Mesodermal cell (in vitro differentiated cells): ENCODE results near the gene WASHC2C.
"Not testable (repeated sequence)": the region's sequence is repeated elsewhere in the genome, so short reads cannot be mapped to it uniquely, and the experiment has no call there.

Source experiments
- H3K27ac ChIP-seq: 2 replicates; pipeline ENCODE4 v1.7.0; 2013; ENCODE audit warnings: mild to moderate bottlenecking, low read depth, low read length, moderate library complexity; ENCODE audit not compliant: severe bottlenecking
- H3K36me3 ChIP-seq: 2 replicates; pipeline ENCODE4 v1.7.1; 2013; ENCODE audit warnings: mild to moderate bottlenecking, low read length, moderate library complexity; ENCODE audit not compliant: control insufficient read depth, insufficient read depth
- H3K4me1 ChIP-seq: one replicate; pipeline ENCODE4 v1.7.1; 2013; ENCODE audit warnings: mild to moderate bottlenecking, low read length; ENCODE audit not compliant: insufficient read depth, control insufficient read depth, poor library complexity, severe bottlenecking
- H3K4me3 ChIP-seq: 2 replicates; pipeline ENCODE4 v1.7.0; 2013; ENCODE audit warnings: low read length, control low read depth, mild to moderate bottlenecking; ENCODE audit not compliant: insufficient read depth, poor library complexity, severe bottlenecking; ENCODE audit errors: extremely low read depth
- H3K9me3 ChIP-seq: 2 replicates; pipeline ENCODE4 v1.7.1; 2013; ENCODE audit warnings: mild to moderate bottlenecking, low read length, moderate library complexity; ENCODE audit not compliant: control insufficient read depth
- WGBS, 2 experiments: methylation state at CpG; one replicate each; pipeline ENCODE4 v1.1.5; 2013; ENCODE audit warnings: missing lambda C conversion rate in 2 of 2; ENCODE audit not compliant: insufficient coverage in 2 of 2; 5-methylcytosine and 5-hydroxymethylcytosine counted together

Gene WASHC2C

GRCh38 chr10:45741559-45741958, 14.5 kb downstream of the WASHC2C start:
- no CpG with 5 or more reads among the region's 7 CpGs for WGBS, 2 experiments
- peaks cover 10% of the 10 kb centered on the region for H3K36me3 ChIP-seq
- H3K4me3 ChIP-seq, H3K27ac ChIP-seq, H3K4me1 ChIP-seq, H3K9me3 ChIP-seq: not testable (repeated sequence)

GRCh38 chr10:45742014-45742413, 14.9 kb downstream of the WASHC2C start:
- H3K27ac ChIP-seq, H3K9me3 ChIP-seq, H3K4me3 ChIP-seq, H3K4me1 ChIP-seq: not testable (repeated sequence)
- WGBS, 2 experiments: no CpG with 5 or more reads among the region's 7 CpGs
- H3K36me3 ChIP-seq: peaks cover 10% of the 10 kb centered on the region

- H3K27ac ChIP-seq, H3K4me3 ChIP-seq, H3K4me1 ChIP-seq, H3K36me3 ChIP-seq, H3K9me3 ChIP-seq: not testable (repeated sequence)
- no CpG with 5 or more reads among the region's 4 CpGs for WGBS, 2 experiments
Observed at GRCh38 chr10:45751141-45751540, 24.1 kb downstream of the WASHC2C start.

GRCh38 chr10:45752210-45752609, 25.1 kb downstream of the WASHC2C start:
- H3K9me3 ChIP-seq, H3K4me1 ChIP-seq, H3K4me3 ChIP-seq, H3K36me3 ChIP-seq, H3K27ac ChIP-seq: not testable (repeated sequence)
- WGBS, 2 experiments: 80% methylated on average over 1 of the region's 5 CpGs; no CpG with 5 or more reads in 1 of the 2 experiments

- not testable (repeated sequence) for H3K36me3 ChIP-seq, H3K9me3 ChIP-seq, H3K4me1 ChIP-seq, H3K27ac ChIP-seq, H3K4me3 ChIP-seq
- 89 to 93% methylated on average over 2 to 3 of the region's 7 CpGs for WGBS, 2 experiments
Observed at GRCh38 chr10:45753979-45754495, 27.0 kb downstream of the WASHC2C start.

- not testable (repeated sequence) for H3K9me3 ChIP-seq, H3K4me3 ChIP-seq, H3K27ac ChIP-seq, H3K4me1 ChIP-seq, H3K36me3 ChIP-seq
- 100% methylated on average over 2 of the region's 5 CpGs; no CpG with 5 or more reads in 1 of the 2 experiments for WGBS, 2 experiments
Observed at GRCh38 chr10:45755083-45755482, 28.0 kb downstream of the WASHC2C start.

GRCh38 chr10:45756065-45756464, 29.0 kb downstream of the WASHC2C start:
- not testable (repeated sequence) for H3K4me3 ChIP-seq, H3K27ac ChIP-seq, H3K36me3 ChIP-seq, H3K9me3 ChIP-seq, H3K4me1 ChIP-seq
- WGBS, 2 experiments: no CpG with 5 or more reads among the region's 3 CpGs

GRCh38 chr10:45757661-45758396, 30.8 kb downstream of the WASHC2C start:
- not testable (repeated sequence) for H3K27ac ChIP-seq, H3K36me3 ChIP-seq, H3K9me3 ChIP-seq, H3K4me3 ChIP-seq, H3K4me1 ChIP-seq
- WGBS, 2 experiments: no CpG with 5 or more reads among the region's 8 CpGs

GRCh38 chr10:45761622-45762021, 34.6 kb downstream of the WASHC2C start:
- no CpG with 5 or more reads among the region's 6 CpGs for WGBS, 2 experiments
- not testable (repeated sequence) for H3K9me3 ChIP-seq, H3K4me1 ChIP-seq, H3K27ac ChIP-seq, H3K36me3 ChIP-seq, H3K4me3 ChIP-seq

- no CpG with 5 or more reads among the region's 3 CpGs for WGBS, 2 experiments
- not testable (repeated sequence) for H3K4me3 ChIP-seq, H3K4me1 ChIP-seq, H3K9me3 ChIP-seq, H3K27ac ChIP-seq, H3K36me3 ChIP-seq
Observed at GRCh38 chr10:45763037-45763436, 36.0 kb downstream of the WASHC2C start.

GRCh38 chr10:45768334-45768733, 41.3 kb downstream of the WASHC2C start:
- not testable (repeated sequence) for H3K27ac ChIP-seq, H3K4me1 ChIP-seq, H3K9me3 ChIP-seq, H3K36me3 ChIP-seq, H3K4me3 ChIP-seq
- 88 to 100% methylated on average over 1 of the region's 4 CpGs for WGBS, 2 experiments
